Adipocyte (in vitro differentiated cells): ENCODE measurements around the gene JPT1.

Source experiments
- DNase-seq: peaks from one replicate; pipeline ENCODE4 v3.0.0-alpha.2; 2015; ENCODE audit warnings: low read depth
- H3K27me3 ChIP-seq: replicated peaks from 2 replicates; pipeline ENCODE4 v1.7.0; 2013; ENCODE audit warnings: mild to moderate bottlenecking, low read length, moderate library complexity; ENCODE audit not compliant: control insufficient read depth, insufficient read depth
- H3K36me3 ChIP-seq: 2 replicates; pipeline ENCODE4 v1.7.0; 2013; ENCODE audit warnings: low read length, mild to moderate bottlenecking, moderate library complexity; ENCODE audit not compliant: control insufficient read depth, insufficient read depth, severe bottlenecking
- H3K4me1 ChIP-seq: 2 replicates; pipeline ENCODE4 v1.7.0; 2013; ENCODE audit warnings: mild to moderate bottlenecking, low read length, moderate library complexity; ENCODE audit not compliant: control insufficient read depth, insufficient read depth
- H3K4me3 ChIP-seq: 2 replicates; pipeline ENCODE4 v1.7.0; 2013; ENCODE audit warnings: mild to moderate bottlenecking, low read length, moderate library complexity
- H3K9ac ChIP-seq: 2 replicates; pipeline ENCODE4 v1.7.0; 2013; ENCODE audit warnings: mild to moderate bottlenecking, low read length, moderate library complexity
- H3K9me3 ChIP-seq: 2 replicates; pipeline ENCODE4 v1.7.0; 2013; ENCODE audit warnings: mild to moderate bottlenecking, low read length, moderate library complexity; ENCODE audit not compliant: control insufficient read depth

The JPT1 gene

GRCh38 chr17:75125984-75126383 lies 28.3 kb downstream of the JPT1 start:
- H3K4me1 ChIP-seq = peaks cover 7% of the 10 kb centered on the region
- H3K9ac ChIP-seq = no peak overlapping the region
- DNase-seq = no peak
- no peaks in the 10 kb centered on the region for H3K27me3 ChIP-seq
- no peaks in the 10 kb centered on the region for H3K9me3 ChIP-seq
- H3K4me3 ChIP-seq = no peak overlapping the region
- H3K36me3 ChIP-seq = peaks cover 16% of the 10 kb centered on the region

GRCh38 chr17:75124819-75125162 lies 29.5 kb downstream of the JPT1 start:
- H3K9ac ChIP-seq = no peak overlapping the region
- H3K36me3 ChIP-seq = peaks cover 14% of the 10 kb centered on the region
- H3K4me1 ChIP-seq = no peaks in the 10 kb centered on the region
- DNase-seq = no peak
- H3K27me3 ChIP-seq = no peaks in the 10 kb centered on the region
- H3K4me3 ChIP-seq = no peak overlapping the region
- H3K9me3 ChIP-seq = no peaks in the 10 kb centered on the region

- no peak for DNase-seq
- no peaks in the 10 kb centered on the region for H3K9me3 ChIP-seq
- peaks cover 9% of the 10 kb centered on the region for H3K36me3 ChIP-seq
- H3K27me3 ChIP-seq = no peaks in the 10 kb centered on the region
- no peak overlapping the region for H3K9ac ChIP-seq
- no peak overlapping the region for H3K4me3 ChIP-seq
- no peaks in the 10 kb centered on the region for H3K4me1 ChIP-seq
Measured at GRCh38 chr17:75124041-75124818, 30.1 kb downstream of the JPT1 start.

GRCh38 chr17:75118307-75118706 lies 36.0 kb downstream of the JPT1 start:
- H3K9me3 ChIP-seq = no peaks in the 10 kb centered on the region
- no peaks in the 10 kb centered on the region for H3K27me3 ChIP-seq
- no peak overlapping the region for H3K4me3 ChIP-seq
- no peak for DNase-seq
- peaks cover 24% of the 10 kb centered on the region for H3K4me1 ChIP-seq
- peaks cover 11% of the 10 kb centered on the region for H3K36me3 ChIP-seq
- no peak overlapping the region for H3K9ac ChIP-seq

- H3K4me1 ChIP-seq = peaks cover 24% of the 10 kb centered on the region
Measured at GRCh38 chr17:75116737-75117136, 37.6 kb downstream of the JPT1 start.

GRCh38 chr17:75115555-75115954 lies 38.8 kb downstream of the JPT1 start:
- H3K36me3 ChIP-seq = peaks cover 7% of the 10 kb centered on the region
- no peaks in the 10 kb centered on the region for H3K27me3 ChIP-seq
- no peak overlapping the region for H3K9ac ChIP-seq
- H3K4me3 ChIP-seq = no peak overlapping the region
- no peaks in the 10 kb centered on the region for H3K9me3 ChIP-seq
- no peak for DNase-seq
- H3K4me1 ChIP-seq = peaks cover 27% of the 10 kb centered on the region

More at GRCh38 chr17:75116737-75117136, 37.6 kb downstream of the JPT1 start:
- no peaks in the 10 kb centered on the region for H3K27me3 ChIP-seq
- DNase-seq = no peak
- no peaks in the 10 kb centered on the region for H3K9me3 ChIP-seq
- H3K9ac ChIP-seq = no peak overlapping the region
- peaks cover 11% of the 10 kb centered on the region for H3K36me3 ChIP-seq
- H3K4me3 ChIP-seq = no peak overlapping the region

GRCh38 chr17:75114552-75115314 lies 39.6 kb downstream of the JPT1 start:
- no peaks in the 10 kb centered on the region for H3K9me3 ChIP-seq
- no peaks in the 10 kb centered on the region for H3K27me3 ChIP-seq
- peak overlapping the region; percentile 83 for H3K9ac ChIP-seq
- peaks cover 30% of the 10 kb centered on the region for H3K4me1 ChIP-seq
- peak overlapping the region; percentile 82 for H3K4me3 ChIP-seq
- peaks cover 7% of the 10 kb centered on the region for H3K36me3 ChIP-seq
- DNase-seq = no peak

- DNase-seq = peak; percentile 96
- peak overlapping the region; percentile 83 for H3K9ac ChIP-seq
- H3K4me3 ChIP-seq = peak overlapping the region; percentile 82
Measured at GRCh38 chr17:75113798-75114551, 40.3 kb downstream of the JPT1 start.

GRCh38 chr17:75111777-75112335 lies 42.5 kb downstream of the JPT1 start:
- Histone ChIP-seq H3K4me1 (peaks cover 33% of the 10 kb centered on the region), H3K27me3 (no peaks in the 10 kb centered on the region), H3K9ac (no peak overlapping the region), H3K4me3 (no peak overlapping the region), H3K9me3 (no peaks in the 10 kb centered on the region), H3K36me3 (no peaks in the 10 kb centered on the region)
- DNase-seq = no peak

More at GRCh38 chr17:75113798-75114551, 40.3 kb downstream of the JPT1 start:
- Histone ChIP-seq H3K27me3 (no peaks in the 10 kb centered on the region), H3K36me3 (peaks cover 7% of the 10 kb centered on the region), H3K9me3 (no peaks in the 10 kb centered on the region), H3K4me1 (peaks cover 35% of the 10 kb centered on the region)

GRCh38 chr17:75110234-75110937 lies 43.9 kb downstream of the JPT1 start:
- peak; percentile 25 for DNase-seq
- Histone ChIP-seq H3K27me3 (no peaks in the 10 kb centered on the region), H3K9ac (peak overlapping the region; percentile 90), H3K4me3 (peak overlapping the region; percentile 94), H3K36me3 (no peaks in the 10 kb centered on the region), H3K9me3 (no peaks in the 10 kb centered on the region), H3K4me1 (peaks cover 21% of the 10 kb centered on the region)
